Measurements from ENCODE around the gene ZCWPW1. TPM values are rescaled to one million over a fixed set of nuclear protein-coding genes. Genes with fewer than 3 reads are reported as not detected.

The ZCWPW1 gene
- polyA plus RNA-seq, 1 experiment = 2.2 TPM

- Histone ChIP-seq H3K27me3 (ENCODE audit: control insufficient read depth, insufficient read depth, low read length) (peaks cover 4% of the 10 kb centered on the region; the same call in 1 of the 2 replicates), H3K4me3 (ENCODE audit: low read depth, low read length) (no peak overlapping the region), H3K36me3 (ENCODE audit: control insufficient read depth, insufficient read depth, low read length) (no peaks in the 10 kb centered on the region)
- ChIA-PET CTCF (interaction anchor here (1.8 kb wide), 1 partner anchor 9 kb away, joined by 7 read pairs; no protein-coding TSS in a partner anchor), POLR2A (no interaction called here)
- DNase-seq (ENCODE audit: low read depth) = no peak
- no peak for TF ChIP-seq CTCF (IDR thresholded peaks at IDR 0.05; ENCODE audit: insufficient read depth, low read depth, low read length)
Observed at GRCh38 chr7:100398239-100398638, 30.3 kb downstream of the ZCWPW1 start.

DNA sequence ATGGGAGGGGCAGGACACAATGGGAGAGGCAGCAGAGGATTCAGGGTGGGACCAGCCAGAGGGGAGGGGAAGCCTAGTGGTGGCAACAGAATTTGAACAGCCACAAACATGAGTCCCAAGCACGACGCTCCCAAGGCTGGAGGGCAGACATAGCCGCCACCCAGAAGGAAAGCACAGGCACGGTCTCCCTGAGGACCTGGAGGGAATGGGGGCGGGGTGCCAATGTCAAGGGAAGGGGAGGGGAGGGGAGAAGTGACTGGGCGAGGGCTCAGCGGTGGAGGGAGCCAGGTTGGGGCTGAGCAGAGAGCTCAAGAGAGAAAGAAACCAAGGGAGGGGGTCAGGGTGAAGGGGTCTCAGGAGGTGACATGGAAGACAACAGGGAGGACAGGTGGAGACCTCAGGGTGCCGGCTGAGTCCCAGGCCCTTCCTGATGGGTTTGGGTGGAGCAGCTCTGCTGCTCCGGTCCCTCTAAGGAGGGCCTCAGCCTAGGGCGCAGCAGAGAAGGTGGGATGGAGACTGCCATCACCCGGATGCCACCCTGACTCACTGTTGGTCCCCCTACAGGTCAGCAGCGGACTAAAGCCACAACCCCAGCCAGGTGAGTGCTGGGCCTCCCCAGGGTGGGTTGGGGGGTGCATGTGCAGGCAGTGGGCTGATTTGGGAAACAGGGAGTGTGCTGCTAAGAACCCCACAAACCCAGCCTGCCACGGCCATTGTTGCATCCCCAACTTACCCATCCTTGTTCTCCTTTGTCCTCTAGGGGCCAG lies 31.0 kb downstream of the ZCWPW1 start:
- POLR2A ChIA-PET = no interaction called here
- TF ChIP-seq CTCF (IDR thresholded peaks at IDR 0.05; ENCODE audit: insufficient read depth, low read depth, low read length) = 0 out of 2 replicates have a peak, but pooled peaks have one; percentile 2
- Histone ChIP-seq H3K36me3 (ENCODE audit: control insufficient read depth, insufficient read depth, low read length) (no peaks in the 10 kb centered on the region), H3K4me3 (ENCODE audit: low read depth, low read length) (no peak overlapping the region), H3K27me3 (ENCODE audit: control insufficient read depth, insufficient read depth, low read length) (peaks cover 4% of the 10 kb centered on the region; the same call in 1 of the 2 replicates)
- DNase-seq (ENCODE audit: low read depth) = no peak
- CTCF ChIA-PET = interaction anchor here (1.8 kb wide), 1 partner anchor 10 kb away, joined by 7 read pairs; no protein-coding TSS in a partner anchor

DNA sequence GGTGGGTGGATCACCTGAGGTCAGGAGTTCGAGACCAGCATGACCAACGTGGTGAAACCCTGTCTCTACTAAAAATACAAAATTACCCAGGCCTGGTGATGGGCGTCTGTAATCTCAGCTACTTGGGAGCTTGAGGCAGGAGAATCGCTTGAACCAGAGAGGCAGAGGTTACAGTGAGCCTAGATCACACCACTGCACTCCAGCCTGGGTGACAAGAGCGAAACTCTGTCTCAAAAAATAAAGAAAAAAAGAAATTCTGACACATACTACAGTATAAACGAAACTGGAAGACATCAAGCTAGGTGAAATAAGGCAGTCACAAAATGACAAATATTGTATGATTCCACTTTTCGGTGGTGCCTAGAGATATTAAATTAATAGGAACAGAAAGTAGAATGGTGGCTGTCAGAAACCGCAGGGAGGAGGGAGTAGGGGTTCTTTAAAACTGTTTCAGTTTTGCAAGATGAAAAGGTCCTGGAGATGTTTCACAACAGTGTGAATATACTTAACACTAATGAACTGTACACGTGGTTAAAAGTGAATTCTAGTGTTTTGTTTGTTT lies 32.0 kb downstream of the ZCWPW1 start:
- DNase-seq (ENCODE audit: low read depth) = no peak
- no peak for TF ChIP-seq CTCF (IDR thresholded peaks at IDR 0.05; ENCODE audit: insufficient read depth, low read depth, low read length)
- Histone ChIP-seq H3K27me3 (ENCODE audit: control insufficient read depth, insufficient read depth, low read length) (peaks cover 7% of the 10 kb centered on the region), H3K36me3 (ENCODE audit: control insufficient read depth, insufficient read depth, low read length) (no peaks in the 10 kb centered on the region), H3K4me3 (ENCODE audit: low read depth, low read length) (no peak overlapping the region)
- ChIA-PET CTCF (interaction anchor here (0.9 kb wide), 1 partner anchor 11 kb away, joined by 3 read pairs; no protein-coding TSS in a partner anchor), POLR2A (no interaction called here)

- H3K27me3 ChIP-seq (ENCODE audit: control insufficient read depth, insufficient read depth, low read length) = peaks cover 16% of the 10 kb centered on the region
- POLR2A ChIA-PET = no interaction called here
- no peak for DNase-seq (ENCODE audit: low read depth)
Observed at GRCh38 chr7:100394077-100394476, 34.4 kb downstream of the ZCWPW1 start.

More at GRCh38 chr7:100394077-100394476, 34.4 kb downstream of the ZCWPW1 start:
- Histone ChIP-seq H3K36me3 (ENCODE audit: control insufficient read depth, insufficient read depth, low read length) (no peaks in the 10 kb centered on the region), H3K4me3 (ENCODE audit: low read depth, low read length) (no peak overlapping the region)
- no peak for TF ChIP-seq CTCF (IDR thresholded peaks at IDR 0.05; ENCODE audit: insufficient read depth, low read depth, low read length)
- CTCF ChIA-PET = interaction anchor here (1.7 kb wide), 1 partner anchor 13 kb away, joined by 8 read pairs; no protein-coding TSS in a partner anchor

Measured in BJ (cell line).